ENCODE data around the gene PCDH9.
A peak's percentile ranks its signal among the peaks of the same experiment; 100 is the strongest.

PCDH9 gene, protein sequence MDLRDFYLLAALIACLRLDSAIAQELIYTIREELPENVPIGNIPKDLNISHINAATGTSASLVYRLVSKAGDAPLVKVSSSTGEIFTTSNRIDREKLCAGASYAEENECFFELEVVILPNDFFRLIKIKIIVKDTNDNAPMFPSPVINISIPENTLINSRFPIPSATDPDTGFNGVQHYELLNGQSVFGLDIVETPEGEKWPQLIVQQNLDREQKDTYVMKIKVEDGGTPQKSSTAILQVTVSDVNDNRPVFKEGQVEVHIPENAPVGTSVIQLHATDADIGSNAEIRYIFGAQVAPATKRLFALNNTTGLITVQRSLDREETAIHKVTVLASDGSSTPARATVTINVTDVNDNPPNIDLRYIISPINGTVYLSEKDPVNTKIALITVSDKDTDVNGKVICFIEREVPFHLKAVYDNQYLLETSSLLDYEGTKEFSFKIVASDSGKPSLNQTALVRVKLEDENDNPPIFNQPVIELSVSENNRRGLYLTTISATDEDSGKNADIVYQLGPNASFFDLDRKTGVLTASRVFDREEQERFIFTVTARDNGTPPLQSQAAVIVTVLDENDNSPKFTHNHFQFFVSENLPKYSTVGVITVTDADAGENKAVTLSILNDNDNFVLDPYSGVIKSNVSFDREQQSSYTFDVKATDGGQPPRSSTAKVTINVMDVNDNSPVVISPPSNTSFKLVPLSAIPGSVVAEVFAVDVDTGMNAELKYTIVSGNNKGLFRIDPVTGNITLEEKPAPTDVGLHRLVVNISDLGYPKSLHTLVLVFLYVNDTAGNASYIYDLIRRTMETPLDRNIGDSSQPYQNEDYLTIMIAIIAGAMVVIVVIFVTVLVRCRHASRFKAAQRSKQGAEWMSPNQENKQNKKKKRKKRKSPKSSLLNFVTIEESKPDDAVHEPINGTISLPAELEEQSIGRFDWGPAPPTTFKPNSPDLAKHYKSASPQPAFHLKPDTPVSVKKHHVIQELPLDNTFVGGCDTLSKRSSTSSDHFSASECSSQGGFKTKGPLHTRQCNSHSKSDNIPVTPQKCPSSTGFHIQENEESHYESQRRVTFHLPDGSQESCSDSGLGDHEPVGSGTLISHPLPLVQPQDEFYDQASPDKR (N-terminal part only)

DNA sequence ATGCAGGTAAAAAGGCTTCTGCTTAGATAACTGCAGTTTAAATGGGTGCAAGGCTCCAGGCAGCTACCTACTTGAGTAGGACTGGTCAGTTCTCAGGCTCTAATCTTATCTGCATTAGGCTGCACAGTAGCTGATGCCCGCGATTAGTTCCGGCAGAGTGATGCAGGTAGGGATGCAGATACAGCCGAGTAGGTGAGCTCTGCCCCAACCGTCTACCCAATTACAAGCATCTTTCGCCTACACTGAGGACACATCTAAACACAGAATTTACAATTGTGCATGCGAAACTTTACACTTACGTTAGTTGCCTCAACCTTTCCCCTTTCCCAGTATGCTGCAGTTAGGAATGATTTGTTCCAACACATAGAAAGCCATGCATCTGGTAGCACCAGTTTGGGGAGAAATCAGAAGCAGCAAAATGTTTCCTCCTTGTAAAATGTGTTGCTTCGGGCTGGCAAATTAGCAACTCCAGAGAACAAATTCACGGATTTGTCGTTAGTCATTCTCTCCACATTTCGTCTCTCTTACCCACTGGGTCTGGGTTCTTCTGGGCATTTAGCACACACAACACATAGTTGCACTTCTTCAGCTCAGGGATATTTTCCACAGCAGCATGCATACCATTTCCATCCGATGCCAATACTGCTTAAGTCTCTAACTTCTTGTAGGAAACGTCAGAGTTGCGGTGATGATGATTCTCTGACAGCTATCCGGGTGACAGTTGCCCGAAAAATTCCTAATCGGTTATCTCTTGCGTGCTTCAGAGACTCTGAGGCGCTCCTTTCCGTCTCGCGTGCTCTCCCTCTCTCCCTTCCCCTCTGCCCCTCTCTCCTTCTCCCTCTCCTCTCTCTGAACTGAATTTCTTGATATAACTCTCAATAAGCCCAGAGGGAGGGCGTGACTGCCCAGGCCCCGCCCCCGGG lies at the start of gene PCDH9:
TSS of gene PCDH9 (minus strand) at position 856 of the 923 bp plus-strand sequence. CDS start 1,896 bp downstream, outside the sequence.
- Histone ChIP-seq H3K27me3 (peaks cover 91% of the 10 kb centered on the region), H3K27ac (no peak within 1 kb of the TSS), H3K9me3 (no peaks in the 10 kb centered on the region), H3K36me3 (no peaks in the 10 kb centered on the region), H3K4me1 (ENCODE audit: control insufficient read depth in 1 of 2, insufficient read depth in 1 of 2, low read depth in 1 of 2, low read length in 1 of 2) (peaks cover 8 to 18% of the 10 kb centered on the region in 2 experiments), H3K4me3 (ENCODE audit: low read depth in 1 of 2, low read length in 1 of 2) (peak within 1 kb of the TSS; percentile 29 to 44)
- TF ChIP-seq, protein P1, sequence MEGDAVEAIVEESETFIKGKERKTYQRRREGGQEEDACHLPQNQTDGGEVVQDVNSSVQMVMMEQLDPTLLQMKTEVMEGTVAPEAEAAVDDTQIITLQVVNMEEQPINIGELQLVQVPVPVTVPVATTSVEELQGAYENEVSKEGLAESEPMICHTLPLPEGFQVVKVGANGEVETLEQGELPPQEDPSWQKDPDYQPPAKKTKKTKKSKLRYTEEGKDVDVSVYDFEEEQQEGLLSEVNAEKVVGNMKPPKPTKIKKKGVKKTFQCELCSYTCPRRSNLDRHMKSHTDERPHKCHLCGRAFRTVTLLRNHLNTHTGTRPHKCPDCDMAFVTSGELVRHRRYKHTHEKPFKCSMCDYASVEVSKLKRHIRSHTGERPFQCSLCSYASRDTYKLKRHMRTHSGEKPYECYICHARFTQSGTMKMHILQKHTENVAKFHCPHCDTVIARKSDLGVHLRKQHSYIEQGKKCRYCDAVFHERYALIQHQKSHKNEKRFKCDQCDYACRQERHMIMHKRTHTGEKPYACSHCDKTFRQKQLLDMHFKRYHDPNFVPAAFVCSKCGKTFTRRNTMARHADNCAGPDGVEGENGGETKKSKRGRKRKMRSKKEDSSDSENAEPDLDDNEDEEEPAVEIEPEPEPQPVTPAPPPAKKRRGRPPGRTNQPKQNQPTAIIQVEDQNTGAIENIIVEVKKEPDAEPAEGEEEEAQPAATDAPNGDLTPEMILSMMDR (IDR thresholded peaks at IDR 0.05): no peak

DNA sequence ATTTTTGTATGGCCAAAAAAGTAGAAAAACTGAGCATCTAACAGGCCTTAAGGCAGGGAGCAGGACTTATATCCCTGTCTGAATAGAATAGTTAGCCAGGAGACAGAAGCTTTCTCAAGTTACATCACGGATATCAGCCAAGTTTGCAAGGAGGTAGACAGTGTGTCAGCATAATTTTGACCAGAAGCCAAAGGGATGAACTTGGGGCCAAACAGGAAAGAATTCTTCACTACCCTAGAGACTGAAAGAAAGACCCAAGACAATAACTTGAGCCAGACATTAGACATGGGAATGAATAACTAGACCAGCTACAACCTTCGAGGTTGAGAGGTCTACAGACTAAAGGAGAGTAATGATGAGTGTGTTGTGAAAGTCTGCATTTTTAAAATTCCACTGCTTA lies 48.1 kb upstream of the PCDH9 start:
- no peaks in the 10 kb centered on the region for H3K36me3 ChIP-seq
- H3K9me3 ChIP-seq: no peaks in the 10 kb centered on the region
- no peaks in the 10 kb centered on the region for H3K4me1 ChIP-seq (ENCODE audit: control insufficient read depth in 1 of 2, insufficient read depth in 1 of 2, low read depth in 1 of 2, low read length in 1 of 2)
- no peak overlapping the region for H3K4me3 ChIP-seq (ENCODE audit: low read depth in 1 of 2, low read length in 1 of 2)
- H3K27me3 ChIP-seq: no peaks in the 10 kb centered on the region
- TF ChIP-seq, protein P1 (IDR thresholded peaks at IDR 0.05): no peak
- no peak overlapping the region for H3K27ac ChIP-seq

DNA sequence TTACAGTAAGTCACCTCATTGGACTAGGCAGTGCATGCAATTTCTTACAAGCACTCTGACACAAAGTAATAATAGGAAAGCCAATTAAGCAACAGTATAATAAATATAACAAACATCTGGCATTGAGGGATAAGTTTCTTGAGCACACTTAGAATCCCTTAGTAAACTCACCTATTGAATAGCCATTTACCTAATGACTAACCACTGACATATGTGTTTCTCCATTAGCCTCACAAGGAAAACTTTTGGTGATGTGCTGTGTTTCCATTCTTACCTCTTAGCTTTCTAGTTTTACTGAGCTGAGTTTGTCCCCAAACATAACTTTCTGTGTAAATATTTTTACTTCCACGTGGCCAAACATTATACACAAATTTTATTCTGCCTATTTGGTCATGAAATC lies 47.4 kb upstream of the PCDH9 start:
- no peaks in the 10 kb centered on the region for H3K36me3 ChIP-seq
- H3K4me3 ChIP-seq (ENCODE audit: low read depth in 1 of 2, low read length in 1 of 2): no peak overlapping the region
- H3K9me3 ChIP-seq: no peaks in the 10 kb centered on the region
- H3K27me3 ChIP-seq: no peaks in the 10 kb centered on the region
- TF ChIP-seq, protein P1 (IDR thresholded peaks at IDR 0.05): no peak
- H3K4me1 ChIP-seq (ENCODE audit: control insufficient read depth in 1 of 2, insufficient read depth in 1 of 2, low read depth in 1 of 2, low read length in 1 of 2): no peaks in the 10 kb centered on the region
- H3K27ac ChIP-seq: no peak overlapping the region

DNA sequence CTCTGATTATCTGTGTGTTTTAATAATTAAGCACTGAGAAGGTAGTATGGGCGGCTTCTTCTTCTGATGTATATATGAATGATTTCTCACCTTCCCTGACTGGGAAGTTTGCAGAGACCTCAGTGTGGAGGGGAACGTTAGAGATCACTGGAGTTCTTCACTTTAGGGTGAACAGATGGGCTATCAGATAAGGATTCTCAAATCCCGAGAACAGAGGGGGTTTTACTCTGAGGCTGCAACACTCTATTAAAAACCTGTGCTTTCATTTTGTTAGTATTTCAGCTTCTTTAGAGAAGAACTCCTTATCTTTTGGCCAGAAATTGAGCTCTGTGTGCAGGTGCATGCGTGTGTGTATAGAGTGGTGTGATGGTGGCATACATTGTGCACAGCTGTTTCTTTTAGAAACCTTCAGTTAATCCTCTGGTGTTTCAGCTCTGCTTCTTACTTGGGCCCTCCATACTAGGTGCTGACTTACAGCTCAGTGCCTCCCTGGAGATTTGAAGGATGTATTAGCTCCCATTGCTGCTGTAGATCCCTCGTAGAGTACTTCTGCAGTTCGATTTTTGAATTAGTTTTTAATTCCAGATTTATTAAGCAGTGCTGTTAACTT lies 45.3 kb upstream of the PCDH9 start:
- no peaks in the 10 kb centered on the region for H3K9me3 ChIP-seq
- H3K27me3 ChIP-seq: no peaks in the 10 kb centered on the region
- H3K27ac ChIP-seq: no peak overlapping the region
- no peaks in the 10 kb centered on the region for H3K36me3 ChIP-seq
- H3K4me3 ChIP-seq (ENCODE audit: low read depth in 1 of 2, low read length in 1 of 2): no peak overlapping the region
- TF ChIP-seq, protein P1 (IDR thresholded peaks at IDR 0.05): no peak
- H3K4me1 ChIP-seq (ENCODE audit: control insufficient read depth in 1 of 2, insufficient read depth in 1 of 2, low read depth in 1 of 2, low read length in 1 of 2): no peaks in the 10 kb centered on the region
